Liver (tissue), 9 donors: Measurements from ENCODE around the gene SGO2. TPM values are rescaled to one million over a fixed set of nuclear protein-coding genes. Genes with fewer than 3 reads are reported as not detected.

Experiments
- DNase-seq: peaks from one replicate; pipeline ENCODE4 v3.0.0-alpha.2; 2017; ENCODE audit warnings: low spot score
- H3K27ac ChIP-seq, 2 donors: one replicate each; pipeline ENCODE4 v1.7.0; 2013; ENCODE audit warnings: inconsistent platforms in 2 of 2, low read length in 2 of 2, control low read depth in 1 of 2, low read depth in 1 of 2, mild to moderate bottlenecking in 1 of 2
- H3K27me3 ChIP-seq, 4 donors: one replicate each; pipeline versions ENCODE4 v1.6.1 to v1.7.0; 2013; ENCODE audit warnings: low read length in 3 of 4, inconsistent platforms in 1 of 4, mild to moderate bottlenecking in 1 of 4, moderate library complexity in 1 of 4; ENCODE audit not compliant: control insufficient read depth in 4 of 4, insufficient read depth in 4 of 4
- H3K36me3 ChIP-seq, 4 donors: one replicate each; pipeline versions ENCODE4 v1.6.1 to v1.7.0; 2013; ENCODE audit warnings: low read length in 3 of 4, mild to moderate bottlenecking in 3 of 4, low read depth in 1 of 4, moderate library complexity in 1 of 4; ENCODE audit not compliant: control insufficient read depth in 4 of 4, insufficient read depth in 3 of 4
- H3K4me1 ChIP-seq, 4 donors: one replicate each; pipeline versions ENCODE4 v1.6.1 to v1.7.0; 2013; ENCODE audit warnings: low read length in 3 of 4, mild to moderate bottlenecking in 3 of 4, moderate library complexity in 1 of 4; ENCODE audit not compliant: control insufficient read depth in 4 of 4, insufficient read depth in 4 of 4
- H3K4me3 ChIP-seq, 3 donors: one replicate each; pipeline versions ENCODE4 v1.6.1 to v1.7.0; 2013; ENCODE audit warnings: low read length in 3 of 3, control low read depth in 1 of 3, low read depth in 1 of 3, mild to moderate bottlenecking in 1 of 3
- H3K9ac ChIP-seq, 2 donors: one replicate each; pipeline ENCODE4 v1.7.0; 2013; ENCODE audit warnings: low read length in 2 of 2, mild to moderate bottlenecking in 2 of 2, moderate library complexity in 2 of 2, control low read depth in 1 of 2, low read depth in 1 of 2
- H3K9me3 ChIP-seq, 4 donors: one replicate each; pipeline versions ENCODE4 v1.6.1 to v1.7.0; 2013; ENCODE audit warnings: low read length in 3 of 4; ENCODE audit not compliant: control insufficient read depth in 4 of 4
- EGR1 ChIP-seq, 2 donors: IDR thresholded peaks; 2 replicates each; pipeline ENCODE4 v1.6.1; 2016 to 2018; ENCODE audit warnings: antibody characterized with exemption in 2 of 2, low read depth in 2 of 2
- FOXA1 ChIP-seq: IDR thresholded peaks from 2 replicates; pipeline ENCODE4 v1.6.1; 2016; ENCODE audit warnings: antibody characterized with exemption
- FOXA2 ChIP-seq: IDR thresholded peaks from 2 replicates; pipeline ENCODE4 v1.6.1; 2016; ENCODE audit warnings: antibody characterized with exemption
- GABPA ChIP-seq, 2 donors: IDR thresholded peaks in 1 of 2; conservative IDR thresholded peaks in 1 of 2; 2 replicates each; pipeline ENCODE4 v1.6.1; 2016; ENCODE audit warnings: antibody characterized with exemption in 2 of 2, mild to moderate bottlenecking in 1 of 2, moderate library complexity in 1 of 2
- NR2F2 ChIP-seq: IDR thresholded peaks from 2 replicates; pipeline ENCODE4 v1.6.1; 2016; ENCODE audit warnings: antibody characterized with exemption
- TAF1 ChIP-seq: conservative IDR thresholded peaks from 2 replicates; pipeline ENCODE4 v1.6.1; 2016; ENCODE audit warnings: antibody characterized with exemption, mild to moderate bottlenecking
- YY1 ChIP-seq: IDR thresholded peaks from 2 replicates; pipeline ENCODE4 v1.6.1; 2016; ENCODE audit warnings: antibody characterized with exemption, mild to moderate bottlenecking
- WGBS: extraction: QIAGEN DNeasy Blood & Tissue Kit; methylation state at CpG from one replicate; pipeline ENCODE4 v1.1.7; 2013; 5-methylcytosine and 5-hydroxymethylcytosine counted together
- polyA plus RNA-seq, 2 donors: library from polyadenylated mRNA; stranded (reverse) in 1 of 2; unstranded in 1 of 2; fragments of 200-250 nt in 1 of 2; fragments of >200 nt in 1 of 2; fragmentation: Nextera tagmentation in 1 of 2; extraction: Ambion mirVana in 1 of 2; gene quantifications; one replicate each; pipeline versions ENCODE4 v1.2.1 to v1.2.3, GENCODE V29; 2013 to 2015
- total RNA-seq, 2 donors: library from RNA; depleted of rRNA; stranded (reverse); fragments of >200 nt; gene quantifications; one replicate each; pipeline ENCODE4 v1.2.3, GENCODE V29; 2014
- TF ChIP-seq, protein P1 (sequence below): fragments of 150-350 bp; IDR thresholded peaks from 2 replicates; pipeline ENCODE4 v1.5.1; 2017; ENCODE audit warnings: improper control_type of control experiment, low read depth, low read length; ENCODE audit not compliant: missing input control
- TF ChIP-seq, protein P2 (sequence below): IDR thresholded peaks from 2 replicates; pipeline ENCODE4 v1.6.1; 2016; ENCODE audit warnings: antibody characterized with exemption, mild to moderate bottlenecking
- TF ChIP-seq, protein P3 (sequence below): IDR thresholded peaks from 2 replicates; pipeline ENCODE4 v1.6.1; 2016; ENCODE audit warnings: antibody characterized with exemption
- donor health status: healthy.
- donor health status: healthy.
- donor health status: healthy.
- donor health status: healthy.
- donor health status: healthy.

Gene SGO2
- total and polyA plus RNA-seq, 4 donors, result 0.58 to 14.9 (median 0.77) TPM

DNA sequence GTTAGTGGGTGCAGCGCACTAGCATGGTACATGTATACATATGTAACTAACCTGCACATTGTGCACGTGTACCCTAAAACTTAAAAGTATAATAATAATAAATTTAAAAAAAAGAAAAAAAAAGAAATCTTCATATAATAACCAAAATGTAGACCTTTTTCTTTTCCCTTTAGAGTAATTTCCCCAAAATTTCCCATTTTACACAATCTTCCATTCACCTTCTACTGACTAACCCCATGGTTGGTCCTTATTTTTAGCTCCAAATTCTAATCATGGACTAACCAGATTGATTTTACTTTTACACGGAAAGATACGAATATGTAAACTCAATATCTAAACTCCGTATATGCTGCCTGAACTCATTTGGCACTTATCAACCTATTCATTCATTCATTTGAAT, 23.8 kb upstream of the SGO2 start:
- no peak overlapping the region for H3K27ac ChIP-seq
- no peak overlapping the region for H3K4me3 ChIP-seq
- H3K27me3 ChIP-seq, result no peaks in the 10 kb centered on the region
- H3K36me3 ChIP-seq, result peaks cover 3 to 24% (median 12%) of the 10 kb centered on the region in 4 donors
- TF ChIP-seq EGR1 (IDR thresholded peaks at IDR 0.05; ENCODE audit: low read depth in 2 of 2) (no peak), FOXA1 (no peak), GABPA (IDR thresholded peaks at IDR 0.05 in 1 of 2, conservative IDR thresholded peaks at IDR 0.05 in 1 of 2) (no peak), TAF1 (no peak)
- H3K4me1 ChIP-seq, result no peaks in the 10 kb centered on the region
- no peak for DNase-seq
- WGBS, result 98% methylated on average over 5 of the region's 5 CpGs
- H3K9ac ChIP-seq, result no peak overlapping the region
- no peaks in the 10 kb centered on the region for H3K9me3 ChIP-seq

DNA sequence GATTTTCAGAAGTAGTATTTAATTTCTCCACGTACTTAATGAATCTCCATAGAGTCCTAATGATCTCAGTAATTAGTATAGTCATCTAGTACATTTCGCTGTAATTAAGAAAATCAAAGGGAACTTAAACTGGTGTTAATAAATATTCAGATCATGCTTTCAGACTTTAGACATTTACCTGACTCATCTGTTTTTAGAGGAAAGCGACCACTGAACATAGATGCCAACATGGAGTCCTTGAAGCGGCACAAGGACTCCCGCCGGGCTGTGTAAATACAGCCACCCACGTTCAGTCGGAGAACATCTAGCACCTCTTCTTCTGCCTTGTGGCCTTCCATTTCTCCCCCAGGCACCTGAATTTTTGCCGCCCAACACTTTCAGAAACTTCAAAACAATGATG, 19.3 kb upstream of the SGO2 start:
- Histone ChIP-seq H3K4me1 (peaks cover 0 to 13% (median 8%) of the 10 kb centered on the region in 4 donors), H3K27ac (no peak overlapping the region)
- WGBS, result 90% methylated on average over 9 of the region's 9 CpGs

More for the DNA sequence above, 19.3 kb upstream of the SGO2 start:
- H3K4me3 ChIP-seq, result no peak overlapping the region
- no peaks in the 10 kb centered on the region for H3K27me3 ChIP-seq
- H3K9ac ChIP-seq, result no peak overlapping the region
- TF ChIP-seq, protein P1, sequence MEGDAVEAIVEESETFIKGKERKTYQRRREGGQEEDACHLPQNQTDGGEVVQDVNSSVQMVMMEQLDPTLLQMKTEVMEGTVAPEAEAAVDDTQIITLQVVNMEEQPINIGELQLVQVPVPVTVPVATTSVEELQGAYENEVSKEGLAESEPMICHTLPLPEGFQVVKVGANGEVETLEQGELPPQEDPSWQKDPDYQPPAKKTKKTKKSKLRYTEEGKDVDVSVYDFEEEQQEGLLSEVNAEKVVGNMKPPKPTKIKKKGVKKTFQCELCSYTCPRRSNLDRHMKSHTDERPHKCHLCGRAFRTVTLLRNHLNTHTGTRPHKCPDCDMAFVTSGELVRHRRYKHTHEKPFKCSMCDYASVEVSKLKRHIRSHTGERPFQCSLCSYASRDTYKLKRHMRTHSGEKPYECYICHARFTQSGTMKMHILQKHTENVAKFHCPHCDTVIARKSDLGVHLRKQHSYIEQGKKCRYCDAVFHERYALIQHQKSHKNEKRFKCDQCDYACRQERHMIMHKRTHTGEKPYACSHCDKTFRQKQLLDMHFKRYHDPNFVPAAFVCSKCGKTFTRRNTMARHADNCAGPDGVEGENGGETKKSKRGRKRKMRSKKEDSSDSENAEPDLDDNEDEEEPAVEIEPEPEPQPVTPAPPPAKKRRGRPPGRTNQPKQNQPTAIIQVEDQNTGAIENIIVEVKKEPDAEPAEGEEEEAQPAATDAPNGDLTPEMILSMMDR, result no peak
- TF ChIP-seq, protein P2, sequence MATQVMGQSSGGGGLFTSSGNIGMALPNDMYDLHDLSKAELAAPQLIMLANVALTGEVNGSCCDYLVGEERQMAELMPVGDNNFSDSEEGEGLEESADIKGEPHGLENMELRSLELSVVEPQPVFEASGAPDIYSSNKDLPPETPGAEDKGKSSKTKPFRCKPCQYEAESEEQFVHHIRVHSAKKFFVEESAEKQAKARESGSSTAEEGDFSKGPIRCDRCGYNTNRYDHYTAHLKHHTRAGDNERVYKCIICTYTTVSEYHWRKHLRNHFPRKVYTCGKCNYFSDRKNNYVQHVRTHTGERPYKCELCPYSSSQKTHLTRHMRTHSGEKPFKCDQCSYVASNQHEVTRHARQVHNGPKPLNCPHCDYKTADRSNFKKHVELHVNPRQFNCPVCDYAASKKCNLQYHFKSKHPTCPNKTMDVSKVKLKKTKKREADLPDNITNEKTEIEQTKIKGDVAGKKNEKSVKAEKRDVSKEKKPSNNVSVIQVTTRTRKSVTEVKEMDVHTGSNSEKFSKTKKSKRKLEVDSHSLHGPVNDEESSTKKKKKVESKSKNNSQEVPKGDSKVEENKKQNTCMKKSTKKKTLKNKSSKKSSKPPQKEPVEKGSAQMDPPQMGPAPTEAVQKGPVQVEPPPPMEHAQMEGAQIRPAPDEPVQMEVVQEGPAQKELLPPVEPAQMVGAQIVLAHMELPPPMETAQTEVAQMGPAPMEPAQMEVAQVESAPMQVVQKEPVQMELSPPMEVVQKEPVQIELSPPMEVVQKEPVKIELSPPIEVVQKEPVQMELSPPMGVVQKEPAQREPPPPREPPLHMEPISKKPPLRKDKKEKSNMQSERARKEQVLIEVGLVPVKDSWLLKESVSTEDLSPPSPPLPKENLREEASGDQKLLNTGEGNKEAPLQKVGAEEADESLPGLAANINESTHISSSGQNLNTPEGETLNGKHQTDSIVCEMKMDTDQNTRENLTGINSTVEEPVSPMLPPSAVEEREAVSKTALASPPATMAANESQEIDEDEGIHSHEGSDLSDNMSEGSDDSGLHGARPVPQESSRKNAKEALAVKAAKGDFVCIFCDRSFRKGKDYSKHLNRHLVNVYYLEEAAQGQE, result no peak
- TF ChIP-seq FOXA2 (no peak), EGR1 (IDR thresholded peaks at IDR 0.05; ENCODE audit: low read depth in 2 of 2) (no peak), TAF1 (no peak), NR2F2 (no peak), YY1 (no peak)
- TF ChIP-seq, protein P3, sequence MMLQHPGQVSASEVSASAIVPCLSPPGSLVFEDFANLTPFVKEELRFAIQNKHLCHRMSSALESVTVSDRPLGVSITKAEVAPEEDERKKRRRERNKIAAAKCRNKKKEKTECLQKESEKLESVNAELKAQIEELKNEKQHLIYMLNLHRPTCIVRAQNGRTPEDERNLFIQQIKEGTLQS, result no peak
- DNase-seq, result no peak
- peaks cover 3 to 17% (median 9%) of the 10 kb centered on the region in 4 donors for H3K36me3 ChIP-seq
- no peaks in the 10 kb centered on the region for H3K9me3 ChIP-seq
